Bronchial epithelial cell (primary cell): Measurements from ENCODE around the gene SPRR2F. TPM values are rescaled to one million over a fixed set of nuclear protein-coding genes. Genes with fewer than 3 reads are reported as not detected.

Source experiments
- DNase-seq: peaks from one replicate; pipeline ENCODE4 v3.0.0-alpha.2; 2010; ENCODE audit warnings: low read depth
- FAIRE-seq: peaks from 2 replicates; lab custom pipeline; 2011; peaks lifted over from hg19 to GRCh38; lab: Jason Lieb, UNC
- H3K27me3 ChIP-seq: 2 replicates; pipeline ENCODE4 v1.5.1; 2011; ENCODE audit warnings: low read length; ENCODE audit not compliant: control insufficient read depth, insufficient read depth
- H3K36me3 ChIP-seq: 2 replicates; pipeline ENCODE4 v1.5.1; 2011; ENCODE audit warnings: low read length; ENCODE audit not compliant: control insufficient read depth, insufficient read depth
- H3K4me3 ChIP-seq: 2 replicates; pipeline ENCODE4 v1.5.1; 2011; ENCODE audit warnings: mild to moderate bottlenecking, low read depth, low read length, control low read depth
- total RNA-seq: library from RNA; depleted of rRNA; stranded (reverse); fragments of >200 nt; gene quantifications from 2 replicates; pipeline ENCODE4 v1.2.1, GENCODE V29; 2014
- TF ChIP-seq, protein P1 (sequence below): IDR thresholded peaks from 2 replicates; pipeline ENCODE4 v1.5.1; 2011; ENCODE audit warnings: mild to moderate bottlenecking, moderate library complexity, low read length, control low read depth, inconsistent platforms; ENCODE audit not compliant: insufficient read depth, severe bottlenecking

SPRR2F gene
- total RNA-seq, 1 donor from 2014 or later, result not detected

GRCh38 chr1:153071511-153071910 lies 41.8 kb downstream of the SPRR2F start, which contains the start of gene SPRR2B:
Gene SPRR2B, minus strand, starts transcription at chr1:153071611. Its CDS starts 772 bp downstream, at chr1:153070839.
- no peak for FAIRE-seq
- TF ChIP-seq, protein P1, sequence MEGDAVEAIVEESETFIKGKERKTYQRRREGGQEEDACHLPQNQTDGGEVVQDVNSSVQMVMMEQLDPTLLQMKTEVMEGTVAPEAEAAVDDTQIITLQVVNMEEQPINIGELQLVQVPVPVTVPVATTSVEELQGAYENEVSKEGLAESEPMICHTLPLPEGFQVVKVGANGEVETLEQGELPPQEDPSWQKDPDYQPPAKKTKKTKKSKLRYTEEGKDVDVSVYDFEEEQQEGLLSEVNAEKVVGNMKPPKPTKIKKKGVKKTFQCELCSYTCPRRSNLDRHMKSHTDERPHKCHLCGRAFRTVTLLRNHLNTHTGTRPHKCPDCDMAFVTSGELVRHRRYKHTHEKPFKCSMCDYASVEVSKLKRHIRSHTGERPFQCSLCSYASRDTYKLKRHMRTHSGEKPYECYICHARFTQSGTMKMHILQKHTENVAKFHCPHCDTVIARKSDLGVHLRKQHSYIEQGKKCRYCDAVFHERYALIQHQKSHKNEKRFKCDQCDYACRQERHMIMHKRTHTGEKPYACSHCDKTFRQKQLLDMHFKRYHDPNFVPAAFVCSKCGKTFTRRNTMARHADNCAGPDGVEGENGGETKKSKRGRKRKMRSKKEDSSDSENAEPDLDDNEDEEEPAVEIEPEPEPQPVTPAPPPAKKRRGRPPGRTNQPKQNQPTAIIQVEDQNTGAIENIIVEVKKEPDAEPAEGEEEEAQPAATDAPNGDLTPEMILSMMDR, result no peak
- Histone ChIP-seq H3K36me3 (no peaks in the 10 kb centered on the region), H3K27me3 (peaks cover 2% of the 10 kb centered on the region), H3K4me3 (no peak within 1 kb of the TSS)
- no peak for DNase-seq

GRCh38 chr1:153070243-153070642 lies 43.1 kb downstream of the SPRR2F start:
- Histone ChIP-seq H3K36me3 (no peaks in the 10 kb centered on the region), H3K4me3 (no peak overlapping the region), H3K27me3 (peaks cover 2% of the 10 kb centered on the region)
- TF ChIP-seq, protein P1, result no peak
- DNase-seq, result no peak
- FAIRE-seq, result no peak

Other genes with a start within 250 kb of the SPRR2F start
- not detected in 2 replicates for gene SMCP, start 235.2 kb downstream of the SPRR2F start, total RNA-seq
- 1.6 and 14.6 TPM in 2 replicates for gene IVL, start 205.0 kb downstream of the SPRR2F start, total RNA-seq
- not detected in 2 replicates for gene SPRR5, start 166.3 kb downstream of the SPRR2F start, total RNA-seq
- gene SPRR4, start 142.9 kb downstream of the SPRR2F start, total RNA-seq, result not detected in 2 replicates
- gene SPRR1A, start 129.4 kb downstream of the SPRR2F start, total RNA-seq, result 41.2 TPM in 1 of 2 replicates, not detected in the other
- gene SPRR3, start 111.8 kb downstream of the SPRR2F start, total RNA-seq, result 136 and 342 TPM in 2 replicates
- 11.8 and 91.5 TPM in 2 replicates for gene SPRR1B, start 82.3 kb downstream of the SPRR2F start, total RNA-seq
- 2.4 and 15.6 TPM in 2 replicates for gene SPRR2D, start 72.4 kb downstream of the SPRR2F start, total RNA-seq
- gene SPRR2A, start 56.0 kb downstream of the SPRR2F start, total RNA-seq, result 1.3 and 3.8 TPM in 2 replicates
- not detected in 2 replicates for gene SPRR2B, start 41.9 kb downstream of the SPRR2F start, total RNA-seq
- gene SPRR2E, start 19.0 kb downstream of the SPRR2F start, total RNA-seq, result 0.26 and 3.7 TPM in 2 replicates
- not detected in 2 replicates for gene SPRR2G, start 37.4 kb upstream of the SPRR2F start, total RNA-seq
- not detected in 2 replicates for gene LELP1, start 89.9 kb upstream of the SPRR2F start, total RNA-seq
- not detected in 2 replicates for gene PRR9, start 104.1 kb upstream of the SPRR2F start, total RNA-seq
- not detected in 2 replicates for gene LORICRIN, start 146.2 kb upstream of the SPRR2F start, total RNA-seq
- gene PGLYRP3, start 199.4 kb upstream of the SPRR2F start, total RNA-seq, result 0.53 and 4.6 TPM in 2 replicates
- gene PGLYRP4, start 235.3 kb upstream of the SPRR2F start, total RNA-seq, result 2.0 TPM in 1 of 2 replicates, not detected in the other
- 735 and 3,796 TPM in 2 replicates for gene S100A9, start 244.3 kb upstream of the SPRR2F start, total RNA-seq